ENCODE measurements around the gene SCAP.

DNA sequence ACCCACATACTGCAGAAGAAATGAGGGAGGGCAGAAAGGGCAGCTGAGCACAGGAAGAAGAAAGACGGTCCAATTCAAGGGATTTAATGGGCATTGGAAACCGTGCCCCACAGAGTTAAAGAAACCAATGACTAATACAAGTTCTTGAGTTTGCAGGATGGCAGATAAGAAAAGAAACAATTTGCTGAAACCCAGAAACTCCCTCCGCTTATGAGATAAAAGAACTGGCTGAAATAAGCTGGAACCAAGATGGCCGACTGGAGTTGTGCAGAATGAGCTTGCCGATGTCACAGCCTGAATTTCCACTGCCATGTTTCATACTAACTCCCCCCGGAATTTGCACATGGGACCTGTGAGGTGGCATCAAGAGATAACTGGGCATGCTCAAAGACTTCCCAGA lies 47.1 kb downstream of the SCAP start:
- TF ChIP-seq YY1 (tag by site-specific recombination; IDR thresholded peaks at IDR 0.05) = no peak
- TF ChIP-seq, protein P1, sequence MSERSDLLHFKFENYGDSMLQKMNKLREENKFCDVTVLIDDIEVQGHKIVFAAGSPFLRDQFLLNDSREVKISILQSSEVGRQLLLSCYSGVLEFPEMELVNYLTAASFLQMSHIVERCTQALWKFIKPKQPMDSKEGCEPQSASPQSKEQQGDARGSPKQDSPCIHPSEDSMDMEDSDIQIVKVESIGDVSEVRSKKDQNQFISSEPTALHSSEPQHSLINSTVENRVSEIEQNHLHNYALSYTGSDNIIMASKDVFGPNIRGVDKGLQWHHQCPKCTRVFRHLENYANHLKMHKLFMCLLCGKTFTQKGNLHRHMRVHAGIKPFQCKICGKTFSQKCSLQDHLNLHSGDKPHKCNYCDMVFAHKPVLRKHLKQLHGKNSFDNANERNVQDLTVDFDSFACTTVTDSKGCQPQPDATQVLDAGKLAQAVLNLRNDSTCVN (tag by site-specific recombination; optimal IDR thresholded peaks at IDR 0.05) = no peak
- TF ChIP-seq, protein P2, sequence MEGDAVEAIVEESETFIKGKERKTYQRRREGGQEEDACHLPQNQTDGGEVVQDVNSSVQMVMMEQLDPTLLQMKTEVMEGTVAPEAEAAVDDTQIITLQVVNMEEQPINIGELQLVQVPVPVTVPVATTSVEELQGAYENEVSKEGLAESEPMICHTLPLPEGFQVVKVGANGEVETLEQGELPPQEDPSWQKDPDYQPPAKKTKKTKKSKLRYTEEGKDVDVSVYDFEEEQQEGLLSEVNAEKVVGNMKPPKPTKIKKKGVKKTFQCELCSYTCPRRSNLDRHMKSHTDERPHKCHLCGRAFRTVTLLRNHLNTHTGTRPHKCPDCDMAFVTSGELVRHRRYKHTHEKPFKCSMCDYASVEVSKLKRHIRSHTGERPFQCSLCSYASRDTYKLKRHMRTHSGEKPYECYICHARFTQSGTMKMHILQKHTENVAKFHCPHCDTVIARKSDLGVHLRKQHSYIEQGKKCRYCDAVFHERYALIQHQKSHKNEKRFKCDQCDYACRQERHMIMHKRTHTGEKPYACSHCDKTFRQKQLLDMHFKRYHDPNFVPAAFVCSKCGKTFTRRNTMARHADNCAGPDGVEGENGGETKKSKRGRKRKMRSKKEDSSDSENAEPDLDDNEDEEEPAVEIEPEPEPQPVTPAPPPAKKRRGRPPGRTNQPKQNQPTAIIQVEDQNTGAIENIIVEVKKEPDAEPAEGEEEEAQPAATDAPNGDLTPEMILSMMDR (tag by site-specific recombination; IDR thresholded peaks at IDR 0.05) = no peak

Data from HEK293 (cell line).